HEK293 (cell line): ENCODE data around the gene SBNO2.

Source experiments
- CTCF ChIA-PET: fragments of 350-600 bp; formaldehyde crosslinking; extraction: SDS; loops from one replicate; lab custom pipeline; 2021; ENCODE audit warnings: antibody characterized with exemption; lab: Yijun Ruan, JAX
- POLR2A ChIA-PET: fragments of 300-600 bp; formaldehyde crosslinking; extraction: SDS; loops from one replicate; lab custom pipeline; 2020; ENCODE audit warnings: antibody characterized with exemption, inconsistent platforms; lab: Yijun Ruan, JAX
- H3K27ac ChIP-seq: fragments of 200-500 bp; sonication (Bioruptor generic); 2 replicates; pipeline ENCODE4 v1.5.1; 2014; ENCODE audit warnings: low read depth, low read length, control low read depth, inconsistent platforms; ENCODE audit errors: extremely low read depth
- H3K36me3 ChIP-seq, 2 experiments: fragments of 200-500 bp in 1 of 2; sonication (Bioruptor generic) in 1 of 2; 1 replicate in 1 of 2; 2 replicates in 1 of 2; pipeline ENCODE4 v1.5.1; 2014 to 2017; ENCODE audit warnings: inconsistent platforms in 2 of 2, low read length in 2 of 2; ENCODE audit not compliant: control insufficient read depth in 2 of 2, insufficient read depth in 1 of 2
- H3K4me1 ChIP-seq: fragments of 200-500 bp; sonication (Bioruptor generic); 2 replicates; pipeline ENCODE4 v1.5.1; 2014; ENCODE audit warnings: mild to moderate bottlenecking, low read length, inconsistent platforms; ENCODE audit not compliant: control insufficient read depth, insufficient read depth
- H3K4me3 ChIP-seq: 2 replicates; pipeline ENCODE4 v1.5.1; 2011; ENCODE audit warnings: low read depth, mild to moderate bottlenecking, control low read depth, low read length, moderate library complexity
- H3K9me3 ChIP-seq: fragments of 200-500 bp; sonication (Bioruptor generic); 2 replicates; pipeline ENCODE4 v1.5.1; 2014; ENCODE audit warnings: low read depth, low read length, inconsistent platforms; ENCODE audit not compliant: control insufficient read depth, insufficient read depth
- BCL11B ChIP-seq: fragments of 450-650 bp; formaldehyde crosslinking; IDR thresholded peaks from 2 replicates; pipeline ENCODE4 v1.5.1; 2016; ENCODE audit warnings: low read depth, missing biosample characterization, missing genetic modification characterization
- EGR2 ChIP-seq: fragments of 450-650 bp; formaldehyde crosslinking; IDR thresholded peaks from 2 replicates; pipeline ENCODE4 v1.5.1; 2016; ENCODE audit warnings: low read depth, missing biosample characterization, missing genetic modification characterization
- FEZF1 ChIP-seq: fragments of 450-650 bp; formaldehyde crosslinking; IDR thresholded peaks from 2 replicates; pipeline ENCODE4 v1.5.1; 2016; ENCODE audit warnings: missing biosample characterization, missing genetic modification characterization
- HOXD13 ChIP-seq: sonication (generic); formaldehyde crosslinking; IDR thresholded peaks from 2 replicates; pipeline ENCODE4 v1.8.0; 2022; ENCODE audit warnings: missing genetic modification reagents, borderline replicate concordance
- IKZF3 ChIP-seq: fragments of 450-650 bp; IDR thresholded peaks from 2 replicates; pipeline ENCODE4 v1.5.0; 2018; ENCODE audit warnings: missing biosample characterization, mild to moderate bottlenecking, missing genetic modification characterization, moderate library complexity
- KLF1 ChIP-seq: fragments of 450-650 bp; formaldehyde crosslinking; IDR thresholded peaks from 2 replicates; pipeline ENCODE4 v1.5.1; 2016; ENCODE audit warnings: missing biosample characterization, missing genetic modification characterization
- KLF16 ChIP-seq: fragments of 450-650 bp; formaldehyde crosslinking; IDR thresholded peaks from 2 replicates; pipeline ENCODE4 v1.5.1; 2017; ENCODE audit warnings: missing biosample characterization, missing genetic modification characterization
- PRDM1 ChIP-seq: fragments of 450-650 bp; formaldehyde crosslinking; IDR thresholded peaks from 2 replicates; pipeline ENCODE4; 2016; ENCODE audit warnings: missing biosample characterization, missing genetic modification characterization
- SP2 ChIP-seq: fragments of 450-650 bp; formaldehyde crosslinking; IDR thresholded peaks from 2 replicates; pipeline ENCODE4 v1.5.1; 2016; ENCODE audit warnings: missing biosample characterization, missing genetic modification characterization
- ZFHX2 ChIP-seq: fragments of 450-650 bp; formaldehyde crosslinking; conservative IDR thresholded peaks from 2 replicates; pipeline ENCODE4 v1.5.1; 2016; ENCODE audit warnings: missing biosample characterization, missing genetic modification characterization
- ZFP37 ChIP-seq: fragments of 450-650 bp; formaldehyde crosslinking; IDR thresholded peaks from 2 replicates; pipeline ENCODE4 v1.5.1; 2016; ENCODE audit warnings: missing biosample characterization, missing genetic modification characterization
- ZIC2 ChIP-seq: fragments of 450-650 bp; formaldehyde crosslinking; IDR thresholded peaks from 2 replicates; pipeline ENCODE4 v1.5.1; 2016; ENCODE audit warnings: missing biosample characterization, missing genetic modification characterization
- ZNF121 ChIP-seq: fragments of 450-650 bp; formaldehyde crosslinking; IDR thresholded peaks from 2 replicates; pipeline ENCODE4 v1.5.1; 2016; ENCODE audit warnings: missing biosample characterization, missing genetic modification characterization
- ZNF157 ChIP-seq: fragments of 450-650 bp; formaldehyde crosslinking; IDR thresholded peaks from 2 replicates; pipeline ENCODE4 v1.5.1; 2016; ENCODE audit warnings: missing biosample characterization, missing genetic modification characterization
- ZNF174 ChIP-seq: fragments of 450-650 bp; formaldehyde crosslinking; IDR thresholded peaks from 2 replicates; pipeline ENCODE4 v1.5.0; 2017; ENCODE audit warnings: missing biosample characterization, mild to moderate bottlenecking, missing genetic modification characterization
- ZNF184 ChIP-seq: fragments of 450-650 bp; IDR thresholded peaks from 2 replicates; pipeline ENCODE4 v1.5.1; 2018; ENCODE audit warnings: missing biosample characterization, mild to moderate bottlenecking, missing genetic modification characterization
- ZNF24 ChIP-seq: fragments of 450-650 bp; formaldehyde crosslinking; IDR thresholded peaks from 2 replicates; pipeline ENCODE4 v1.5.1; 2016; ENCODE audit warnings: missing biosample characterization, missing genetic modification characterization
- ZNF248 ChIP-seq: fragments of 450-650 bp; formaldehyde crosslinking; IDR thresholded peaks from 2 replicates; pipeline ENCODE4 v1.5.1; 2017; ENCODE audit warnings: missing biosample characterization, missing genetic modification characterization
- ZNF391 ChIP-seq: fragments of 450-650 bp; formaldehyde crosslinking; IDR thresholded peaks from 2 replicates; pipeline ENCODE4 v1.5.1; 2016; ENCODE audit warnings: low read depth, missing biosample characterization, missing genetic modification characterization, borderline replicate concordance
- ZNF501 ChIP-seq: fragments of 450-650 bp; formaldehyde crosslinking; IDR thresholded peaks from 2 replicates; pipeline ENCODE4 v1.5.1; 2016; ENCODE audit warnings: missing biosample characterization, missing genetic modification characterization
- ZNF571 ChIP-seq: fragments of 450-650 bp; formaldehyde crosslinking; IDR thresholded peaks from 2 replicates; pipeline ENCODE4 v1.5.0; 2017; ENCODE audit warnings: missing biosample characterization, missing genetic modification characterization
- ZNF596 ChIP-seq: fragments of 450-650 bp; IDR thresholded peaks from 2 replicates; pipeline ENCODE4 v1.5.0; 2018; ENCODE audit warnings: missing biosample characterization, mild to moderate bottlenecking, missing genetic modification characterization, moderate library complexity
- ZNF639 ChIP-seq: fragments of 450-650 bp; formaldehyde crosslinking; IDR thresholded peaks from 2 replicates; pipeline ENCODE4 v1.5.1; 2016; ENCODE audit warnings: missing biosample characterization, missing genetic modification characterization
- ZNF658 ChIP-seq: fragments of 450-650 bp; formaldehyde crosslinking; IDR thresholded peaks from 2 replicates; pipeline ENCODE4; 2016; ENCODE audit warnings: missing biosample characterization, missing genetic modification characterization
- ZNF76 ChIP-seq: fragments of 450-650 bp; formaldehyde crosslinking; IDR thresholded peaks from 2 replicates; pipeline ENCODE4; 2016; ENCODE audit warnings: low read depth, missing biosample characterization, missing genetic modification characterization, borderline replicate concordance
- ZNF777 ChIP-seq: fragments of 450-650 bp; formaldehyde crosslinking; IDR thresholded peaks from 2 replicates; pipeline ENCODE4 v1.5.1; 2017; ENCODE audit warnings: missing biosample characterization, missing genetic modification characterization, borderline replicate concordance
- ZNF843 ChIP-seq: fragments of 450-650 bp; formaldehyde crosslinking; IDR thresholded peaks from 2 replicates; pipeline ENCODE4 v1.5.1; 2016; ENCODE audit warnings: missing biosample characterization, missing genetic modification characterization
- ZSCAN16 ChIP-seq: fragments of 450-650 bp; formaldehyde crosslinking; IDR thresholded peaks from 2 replicates; pipeline ENCODE4 v1.5.1; 2016; ENCODE audit warnings: missing biosample characterization, missing genetic modification characterization
- ZXDB ChIP-seq: fragments of 450-650 bp; formaldehyde crosslinking; IDR thresholded peaks from 2 replicates; pipeline ENCODE4 v1.5.1; 2016; ENCODE audit warnings: missing biosample characterization, missing genetic modification characterization
- TF ChIP-seq, protein P1 (sequence below): fragments of 450-650 bp; formaldehyde crosslinking; IDR thresholded peaks from 2 replicates; pipeline ENCODE4 v1.5.1; 2016; ENCODE audit warnings: missing biosample characterization, missing genetic modification characterization
- TF ChIP-seq, protein P2 (sequence below): fragments of 450-650 bp; formaldehyde crosslinking; optimal IDR thresholded peaks from 2 replicates; pipeline ENCODE3; 2016; ENCODE audit warnings: missing biosample characterization, mild to moderate bottlenecking, missing genetic modification characterization

The SBNO2 gene

GRCh38 chr19:1122021-1122971 lies 51.8 kb downstream of the SBNO2 start:
- Histone ChIP-seq H3K9me3 (no peaks in the 10 kb centered on the region), H3K4me1 (no peaks in the 10 kb centered on the region), H3K27ac (no peak overlapping the region), H3K4me3 (no peak overlapping the region), H3K36me3 (peaks cover 7 to 59% of the 10 kb centered on the region in 2 experiments; a peak in 2 of 3 replicates)
- no peak for TF ChIP-seq ZIC2 (tag by site-specific recombination)
- TF ChIP-seq, protein P1, sequence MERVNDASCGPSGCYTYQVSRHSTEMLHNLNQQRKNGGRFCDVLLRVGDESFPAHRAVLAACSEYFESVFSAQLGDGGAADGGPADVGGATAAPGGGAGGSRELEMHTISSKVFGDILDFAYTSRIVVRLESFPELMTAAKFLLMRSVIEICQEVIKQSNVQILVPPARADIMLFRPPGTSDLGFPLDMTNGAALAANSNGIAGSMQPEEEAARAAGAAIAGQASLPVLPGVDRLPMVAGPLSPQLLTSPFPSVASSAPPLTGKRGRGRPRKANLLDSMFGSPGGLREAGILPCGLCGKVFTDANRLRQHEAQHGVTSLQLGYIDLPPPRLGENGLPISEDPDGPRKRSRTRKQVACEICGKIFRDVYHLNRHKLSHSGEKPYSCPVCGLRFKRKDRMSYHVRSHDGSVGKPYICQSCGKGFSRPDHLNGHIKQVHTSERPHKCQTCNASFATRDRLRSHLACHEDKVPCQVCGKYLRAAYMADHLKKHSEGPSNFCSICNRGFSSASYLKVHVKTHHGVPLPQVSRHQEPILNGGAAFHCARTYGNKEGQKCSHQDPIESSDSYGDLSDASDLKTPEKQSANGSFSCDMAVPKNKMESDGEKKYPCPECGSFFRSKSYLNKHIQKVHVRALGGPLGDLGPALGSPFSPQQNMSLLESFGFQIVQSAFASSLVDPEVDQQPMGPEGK (tag by site-specific recombination): 0 out of 2 replicates have a peak, but pooled peaks have one; percentile 29
- no peak for TF ChIP-seq PRDM1 (tag by site-specific recombination)
- TF ChIP-seq KLF1: no peak
- TF ChIP-seq ZSCAN16 (tag by site-specific recombination): no peak
- TF ChIP-seq ZNF76 (tag by site-specific recombination): no peak
- no peak for TF ChIP-seq ZNF501
- no peak for TF ChIP-seq ZNF639 (tag by site-specific recombination)
- TF ChIP-seq ZNF174: no peak
- no peak for TF ChIP-seq ZXDB (tag by site-specific recombination)
- TF ChIP-seq ZNF121 (tag by site-specific recombination): no peak
- no peak for TF ChIP-seq ZNF24 (tag by site-specific recombination)
- TF ChIP-seq KLF16 (tag by site-specific recombination): no peak
- TF ChIP-seq ZNF596 (tag by site-specific recombination): no peak
- TF ChIP-seq ZNF248: no peak
- TF ChIP-seq ZNF777: no peak
- no peak for TF ChIP-seq ZNF157 (tag by site-specific recombination)
- TF ChIP-seq ZNF391: no peak
- TF ChIP-seq ZFHX2 (tag by site-specific recombination): peak; percentile 23; the same call in 1 of the 2 replicates
- TF ChIP-seq ZNF843: no peak
- no peak for TF ChIP-seq ZFP37 (tag by site-specific recombination)
- TF ChIP-seq, protein P2, sequence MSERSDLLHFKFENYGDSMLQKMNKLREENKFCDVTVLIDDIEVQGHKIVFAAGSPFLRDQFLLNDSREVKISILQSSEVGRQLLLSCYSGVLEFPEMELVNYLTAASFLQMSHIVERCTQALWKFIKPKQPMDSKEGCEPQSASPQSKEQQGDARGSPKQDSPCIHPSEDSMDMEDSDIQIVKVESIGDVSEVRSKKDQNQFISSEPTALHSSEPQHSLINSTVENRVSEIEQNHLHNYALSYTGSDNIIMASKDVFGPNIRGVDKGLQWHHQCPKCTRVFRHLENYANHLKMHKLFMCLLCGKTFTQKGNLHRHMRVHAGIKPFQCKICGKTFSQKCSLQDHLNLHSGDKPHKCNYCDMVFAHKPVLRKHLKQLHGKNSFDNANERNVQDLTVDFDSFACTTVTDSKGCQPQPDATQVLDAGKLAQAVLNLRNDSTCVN (tag by site-specific recombination): no peak
- no peak for TF ChIP-seq SP2
- TF ChIP-seq HOXD13 (CRISPR knock-in tag): no peak
- 0 out of 2 replicates have a peak, but pooled peaks have one; percentile 23 for TF ChIP-seq BCL11B (tag by site-specific recombination)
- TF ChIP-seq FEZF1 (tag by site-specific recombination): no peak
- TF ChIP-seq ZNF658 (tag by site-specific recombination): no peak
- no peak for TF ChIP-seq ZNF184 (tag by site-specific recombination)
- TF ChIP-seq IKZF3 (tag by site-specific recombination): no peak
- TF ChIP-seq EGR2: peak; percentile 37; the same call in 1 of the 2 replicates
- TF ChIP-seq ZNF571 (tag by site-specific recombination): no peak
- POLR2A ChIA-PET: interaction anchor here (1.0 kb wide), 2 partner anchors 65 to 147 kb away, joined by 4 read pairs; partner anchors contain the start of gene CIRBP
- CTCF ChIA-PET: no interaction called here
